ENCODE measurements around the gene SPTBN1.

- TF ChIP-seq, protein P1, sequence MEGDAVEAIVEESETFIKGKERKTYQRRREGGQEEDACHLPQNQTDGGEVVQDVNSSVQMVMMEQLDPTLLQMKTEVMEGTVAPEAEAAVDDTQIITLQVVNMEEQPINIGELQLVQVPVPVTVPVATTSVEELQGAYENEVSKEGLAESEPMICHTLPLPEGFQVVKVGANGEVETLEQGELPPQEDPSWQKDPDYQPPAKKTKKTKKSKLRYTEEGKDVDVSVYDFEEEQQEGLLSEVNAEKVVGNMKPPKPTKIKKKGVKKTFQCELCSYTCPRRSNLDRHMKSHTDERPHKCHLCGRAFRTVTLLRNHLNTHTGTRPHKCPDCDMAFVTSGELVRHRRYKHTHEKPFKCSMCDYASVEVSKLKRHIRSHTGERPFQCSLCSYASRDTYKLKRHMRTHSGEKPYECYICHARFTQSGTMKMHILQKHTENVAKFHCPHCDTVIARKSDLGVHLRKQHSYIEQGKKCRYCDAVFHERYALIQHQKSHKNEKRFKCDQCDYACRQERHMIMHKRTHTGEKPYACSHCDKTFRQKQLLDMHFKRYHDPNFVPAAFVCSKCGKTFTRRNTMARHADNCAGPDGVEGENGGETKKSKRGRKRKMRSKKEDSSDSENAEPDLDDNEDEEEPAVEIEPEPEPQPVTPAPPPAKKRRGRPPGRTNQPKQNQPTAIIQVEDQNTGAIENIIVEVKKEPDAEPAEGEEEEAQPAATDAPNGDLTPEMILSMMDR (conservative IDR thresholded peaks at IDR 0.05; ENCODE audit: low read depth in 2 of 2), result no peak
- no peak for TF ChIP-seq REST (IDR thresholded peaks at IDR 0.05; ENCODE audit: unreplicated experiment)
- TF ChIP-seq POLR2AphosphoS5 (IDR thresholded peaks at IDR 0.05; ENCODE audit: low read depth), result no peak
- TF ChIP-seq CREB1 (CRISPR knock-in tag; IDR thresholded peaks at IDR 0.05; ENCODE audit: low read depth), result no peak
- TF ChIP-seq EZH2 (IDR thresholded peaks at IDR 0.05; ENCODE audit: low read depth, unreplicated experiment), result no peak
- no peak for TF ChIP-seq EZH2phosphoT487 (IDR thresholded peaks at IDR 0.05; ENCODE audit: unreplicated experiment)
- TF ChIP-seq ZNF114 (CRISPR knock-in tag; IDR thresholded peaks at IDR 0.05), result no peak
- TF ChIP-seq, protein P2, sequence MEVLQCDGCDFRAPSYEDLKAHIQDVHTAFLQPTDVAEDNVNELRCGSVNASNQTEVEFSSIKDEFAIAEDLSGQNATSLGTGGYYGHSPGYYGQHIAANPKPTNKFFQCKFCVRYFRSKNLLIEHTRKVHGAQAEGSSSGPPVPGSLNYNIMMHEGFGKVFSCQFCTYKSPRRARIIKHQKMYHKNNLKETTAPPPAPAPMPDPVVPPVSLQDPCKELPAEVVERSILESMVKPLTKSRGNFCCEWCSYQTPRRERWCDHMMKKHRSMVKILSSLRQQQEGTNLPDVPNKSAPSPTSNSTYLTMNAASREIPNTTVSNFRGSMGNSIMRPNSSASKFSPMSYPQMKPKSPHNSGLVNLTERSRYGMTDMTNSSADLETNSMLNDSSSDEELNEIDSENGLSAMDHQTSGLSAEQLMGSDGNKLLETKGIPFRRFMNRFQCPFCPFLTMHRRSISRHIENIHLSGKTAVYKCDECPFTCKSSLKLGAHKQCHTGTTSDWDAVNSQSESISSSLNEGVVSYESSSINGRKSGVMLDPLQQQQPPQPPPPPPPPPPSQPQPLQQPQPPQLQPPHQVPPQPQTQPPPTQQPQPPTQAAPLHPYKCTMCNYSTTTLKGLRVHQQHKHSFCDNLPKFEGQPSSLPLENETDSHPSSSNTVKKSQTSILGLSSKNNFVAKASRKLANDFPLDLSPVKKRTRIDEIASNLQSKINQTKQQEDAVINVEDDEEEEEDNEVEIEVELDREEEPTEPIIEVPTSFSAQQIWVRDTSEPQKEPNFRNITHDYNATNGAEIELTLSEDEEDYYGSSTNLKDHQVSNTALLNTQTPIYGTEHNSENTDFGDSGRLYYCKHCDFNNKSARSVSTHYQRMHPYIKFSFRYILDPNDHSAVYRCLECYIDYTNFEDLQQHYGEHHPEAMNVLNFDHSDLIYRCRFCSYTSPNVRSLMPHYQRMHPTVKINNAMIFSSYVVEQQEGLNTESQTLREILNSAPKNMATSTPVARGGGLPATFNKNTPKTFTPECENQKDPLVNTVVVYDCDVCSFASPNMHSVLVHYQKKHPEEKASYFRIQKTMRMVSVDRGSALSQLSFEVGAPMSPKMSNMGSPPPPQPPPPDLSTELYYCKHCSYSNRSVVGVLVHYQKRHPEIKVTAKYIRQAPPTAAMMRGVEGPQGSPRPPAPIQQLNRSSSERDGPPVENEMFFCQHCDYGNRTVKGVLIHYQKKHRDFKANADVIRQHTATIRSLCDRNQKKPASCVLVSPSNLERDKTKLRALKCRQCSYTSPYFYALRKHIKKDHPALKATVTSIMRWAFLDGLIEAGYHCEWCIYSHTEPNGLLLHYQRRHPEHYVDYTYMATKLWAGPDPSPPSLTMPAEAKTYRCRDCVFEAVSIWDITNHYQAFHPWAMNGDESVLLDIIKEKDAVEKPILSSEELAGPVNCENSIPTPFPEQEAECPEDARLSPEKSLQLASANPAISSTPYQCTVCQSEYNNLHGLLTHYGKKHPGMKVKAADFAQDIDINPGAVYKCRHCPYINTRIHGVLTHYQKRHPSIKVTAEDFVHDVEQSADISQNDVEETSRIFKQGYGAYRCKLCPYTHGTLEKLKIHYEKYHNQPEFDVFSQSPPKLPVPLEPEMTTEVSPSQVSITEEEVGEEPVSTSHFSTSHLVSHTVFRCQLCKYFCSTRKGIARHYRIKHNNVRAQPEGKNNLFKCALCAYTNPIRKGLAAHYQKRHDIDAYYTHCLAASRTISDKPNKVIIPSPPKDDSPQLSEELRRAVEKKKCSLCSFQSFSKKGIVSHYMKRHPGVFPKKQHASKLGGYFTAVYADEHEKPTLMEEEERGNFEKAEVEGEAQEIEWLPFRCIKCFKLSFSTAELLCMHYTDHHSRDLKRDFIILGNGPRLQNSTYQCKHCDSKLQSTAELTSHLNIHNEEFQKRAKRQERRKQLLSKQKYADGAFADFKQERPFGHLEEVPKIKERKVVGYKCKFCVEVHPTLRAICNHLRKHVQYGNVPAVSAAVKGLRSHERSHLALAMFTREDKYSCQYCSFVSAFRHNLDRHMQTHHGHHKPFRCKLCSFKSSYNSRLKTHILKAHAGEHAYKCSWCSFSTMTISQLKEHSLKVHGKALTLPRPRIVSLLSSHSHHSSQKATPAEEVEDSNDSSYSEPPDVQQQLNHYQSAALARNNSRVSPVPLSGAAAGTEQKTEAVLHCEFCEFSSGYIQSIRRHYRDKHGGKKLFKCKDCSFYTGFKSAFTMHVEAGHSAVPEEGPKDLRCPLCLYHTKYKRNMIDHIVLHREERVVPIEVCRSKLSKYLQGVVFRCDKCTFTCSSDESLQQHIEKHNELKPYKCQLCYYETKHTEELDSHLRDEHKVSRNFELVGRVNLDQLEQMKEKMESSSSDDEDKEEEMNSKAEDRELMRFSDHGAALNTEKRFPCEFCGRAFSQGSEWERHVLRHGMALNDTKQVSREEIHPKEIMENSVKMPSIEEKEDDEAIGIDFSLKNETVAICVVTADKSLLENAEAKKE (CRISPR knock-in tag; IDR thresholded peaks at IDR 0.05), result no peak
- TF ChIP-seq ZNF331 (CRISPR knock-in tag; IDR thresholded peaks at IDR 0.05; ENCODE audit: low read depth), result no peak
- TF ChIP-seq JUNB (IDR thresholded peaks at IDR 0.05; ENCODE audit: unreplicated experiment), result no peak
Measured at GRCh38 chr2:54523324-54523959, 67.3 kb downstream of the SPTBN1 start.

All from GM23338 (cell line).